A549 (cell line): ENCODE measurements around the gene RNU2-63P.

Experiments
- POLR2A ChIP-seq: IDR thresholded peaks from 2 replicates; pipeline ENCODE4 v1.6.1; 2012; ENCODE audit warnings: mild to moderate bottlenecking, low read length
- POLR2AphosphoS2 ChIP-seq: conservative IDR thresholded peaks from 2 replicates; pipeline ENCODE4 v1.6.1; 2012; ENCODE audit warnings: low read length, improper control_type of control experiment, inconsistent platforms
- TF ChIP-seq, protein P1 (sequence below): fragments of >200 bp; sonication (Bioruptor Twin); formaldehyde crosslinking; IDR thresholded peaks from 3 replicates; pipeline ENCODE4 v1.5.1; 2016
- TF ChIP-seq, protein P2 (sequence below): fragments of 150-350 bp; IDR thresholded peaks from 2 replicates; pipeline ENCODE4 v1.6.1; 2014; ENCODE audit warnings: low read depth, mild to moderate bottlenecking, low read length

DNA sequence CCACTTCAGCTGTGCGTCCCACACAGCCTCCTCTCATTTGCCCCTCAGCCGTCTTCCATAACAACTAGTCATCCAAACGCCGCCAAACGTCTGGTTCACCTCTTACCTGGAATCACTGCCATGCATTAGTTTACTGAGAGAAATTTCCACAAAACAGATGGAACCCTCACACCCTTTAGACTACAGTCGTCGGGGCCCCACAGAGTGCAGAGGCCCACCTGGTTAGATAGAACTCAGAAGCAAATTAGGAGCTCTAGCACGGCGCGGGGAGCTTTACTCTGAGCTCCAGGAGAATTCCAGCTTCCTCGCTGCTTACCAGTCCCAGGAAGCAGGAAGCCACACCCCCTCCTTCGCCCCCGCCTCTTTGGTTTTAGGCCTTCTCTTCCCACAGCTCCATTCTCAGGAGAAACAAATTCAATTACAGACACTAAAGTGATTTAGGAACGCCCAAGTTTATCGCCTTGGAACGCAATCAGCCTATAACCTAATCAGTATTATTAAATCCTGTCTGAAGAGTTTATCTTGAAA, 9.4 kb downstream of the RNU2-63P start:
- TF ChIP-seq, protein P1, sequence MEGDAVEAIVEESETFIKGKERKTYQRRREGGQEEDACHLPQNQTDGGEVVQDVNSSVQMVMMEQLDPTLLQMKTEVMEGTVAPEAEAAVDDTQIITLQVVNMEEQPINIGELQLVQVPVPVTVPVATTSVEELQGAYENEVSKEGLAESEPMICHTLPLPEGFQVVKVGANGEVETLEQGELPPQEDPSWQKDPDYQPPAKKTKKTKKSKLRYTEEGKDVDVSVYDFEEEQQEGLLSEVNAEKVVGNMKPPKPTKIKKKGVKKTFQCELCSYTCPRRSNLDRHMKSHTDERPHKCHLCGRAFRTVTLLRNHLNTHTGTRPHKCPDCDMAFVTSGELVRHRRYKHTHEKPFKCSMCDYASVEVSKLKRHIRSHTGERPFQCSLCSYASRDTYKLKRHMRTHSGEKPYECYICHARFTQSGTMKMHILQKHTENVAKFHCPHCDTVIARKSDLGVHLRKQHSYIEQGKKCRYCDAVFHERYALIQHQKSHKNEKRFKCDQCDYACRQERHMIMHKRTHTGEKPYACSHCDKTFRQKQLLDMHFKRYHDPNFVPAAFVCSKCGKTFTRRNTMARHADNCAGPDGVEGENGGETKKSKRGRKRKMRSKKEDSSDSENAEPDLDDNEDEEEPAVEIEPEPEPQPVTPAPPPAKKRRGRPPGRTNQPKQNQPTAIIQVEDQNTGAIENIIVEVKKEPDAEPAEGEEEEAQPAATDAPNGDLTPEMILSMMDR: no peak
- TF ChIP-seq, protein P2, sequence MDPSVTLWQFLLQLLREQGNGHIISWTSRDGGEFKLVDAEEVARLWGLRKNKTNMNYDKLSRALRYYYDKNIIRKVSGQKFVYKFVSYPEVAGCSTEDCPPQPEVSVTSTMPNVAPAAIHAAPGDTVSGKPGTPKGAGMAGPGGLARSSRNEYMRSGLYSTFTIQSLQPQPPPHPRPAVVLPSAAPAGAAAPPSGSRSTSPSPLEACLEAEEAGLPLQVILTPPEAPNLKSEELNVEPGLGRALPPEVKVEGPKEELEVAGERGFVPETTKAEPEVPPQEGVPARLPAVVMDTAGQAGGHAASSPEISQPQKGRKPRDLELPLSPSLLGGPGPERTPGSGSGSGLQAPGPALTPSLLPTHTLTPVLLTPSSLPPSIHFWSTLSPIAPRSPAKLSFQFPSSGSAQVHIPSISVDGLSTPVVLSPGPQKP: no peak
- no peak for TF ChIP-seq POLR2A
- TF ChIP-seq POLR2AphosphoS2: no peak
